ENCODE results near the gene MYL10.

MYL10 gene

GRCh38 chr7:101598986-101599771, 29.9 kb downstream of the MYL10 start:
- in situ Hi-C loops (cut with MboI; ENCODE audit: low sequenced_read_pairs) = no loop called here

- in situ Hi-C loops (cut with MboI; ENCODE audit: low sequenced_read_pairs) = no loop called here
These were observed 30.6 kb downstream of the MYL10 start for GRCh38 chr7:101598422-101598985.

DNA sequence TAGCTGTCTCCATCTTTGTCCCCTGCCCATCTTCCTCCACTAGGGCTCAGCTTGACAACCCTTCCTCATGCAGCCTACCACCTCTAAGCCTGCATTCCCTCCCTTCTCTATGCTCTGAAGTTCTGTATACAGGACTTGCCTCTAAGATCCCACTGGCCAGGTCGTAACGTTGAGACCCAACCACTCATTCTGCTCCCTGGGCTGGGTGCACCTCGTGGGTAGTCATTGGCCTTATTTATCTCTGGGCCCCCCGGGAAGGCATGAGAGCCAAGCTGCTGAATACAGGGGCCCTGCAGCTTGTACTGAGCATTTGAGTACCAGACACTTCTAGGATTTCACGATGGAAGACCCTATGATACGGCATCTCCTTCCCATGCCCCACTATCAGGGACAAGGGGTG, 31.2 kb downstream of the MYL10 start:
- in situ Hi-C loops (cut with MboI; ENCODE audit: low sequenced_read_pairs) = no loop called here

- in situ Hi-C loops (cut with MboI; ENCODE audit: low sequenced_read_pairs) = no loop called here
These were observed 32.2 kb downstream of the MYL10 start for GRCh38 chr7:101596898-101597297.

- in situ Hi-C loops (cut with MboI; ENCODE audit: low sequenced_read_pairs) = no loop called here
These were observed 33.1 kb downstream of the MYL10 start for GRCh38 chr7:101595766-101596537.

- in situ Hi-C loops (cut with MboI; ENCODE audit: low sequenced_read_pairs) = no loop called here
These were observed 33.9 kb downstream of the MYL10 start for GRCh38 chr7:101595246-101595645.

DNA sequence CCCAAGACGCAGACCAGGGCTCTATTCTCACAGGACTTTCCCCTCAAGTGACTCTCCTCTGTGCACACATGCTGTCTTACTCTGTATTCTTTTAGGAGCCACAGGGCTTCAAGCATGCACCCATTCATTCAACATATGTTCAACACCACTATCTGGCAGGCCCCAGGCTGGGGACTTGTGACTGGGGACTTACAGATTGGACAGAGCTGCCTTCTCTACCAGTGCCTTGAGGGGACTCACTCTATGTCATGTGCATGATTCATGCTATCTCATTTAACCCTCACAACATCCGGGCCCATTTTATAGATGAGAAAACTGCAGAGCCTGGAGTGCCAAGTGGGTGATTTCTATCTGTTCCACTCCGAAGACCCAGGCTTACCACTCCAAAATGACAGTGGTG, 34.3 kb downstream of the MYL10 start:
- in situ Hi-C loops (cut with MboI; ENCODE audit: low sequenced_read_pairs) = no loop called here

GRCh38 chr7:101593556-101593955, 35.5 kb downstream of the MYL10 start:
- in situ Hi-C loops (cut with MboI; ENCODE audit: low sequenced_read_pairs) = no loop called here

- in situ Hi-C loops (cut with MboI; ENCODE audit: low sequenced_read_pairs) = no loop called here
These were observed 37.6 kb downstream of the MYL10 start for GRCh38 chr7:101591504-101591903.

- in situ Hi-C loops (cut with MboI; ENCODE audit: low sequenced_read_pairs) = no loop called here
These were observed 38.2 kb downstream of the MYL10 start for GRCh38 chr7:101590663-101591435.

DNA sequence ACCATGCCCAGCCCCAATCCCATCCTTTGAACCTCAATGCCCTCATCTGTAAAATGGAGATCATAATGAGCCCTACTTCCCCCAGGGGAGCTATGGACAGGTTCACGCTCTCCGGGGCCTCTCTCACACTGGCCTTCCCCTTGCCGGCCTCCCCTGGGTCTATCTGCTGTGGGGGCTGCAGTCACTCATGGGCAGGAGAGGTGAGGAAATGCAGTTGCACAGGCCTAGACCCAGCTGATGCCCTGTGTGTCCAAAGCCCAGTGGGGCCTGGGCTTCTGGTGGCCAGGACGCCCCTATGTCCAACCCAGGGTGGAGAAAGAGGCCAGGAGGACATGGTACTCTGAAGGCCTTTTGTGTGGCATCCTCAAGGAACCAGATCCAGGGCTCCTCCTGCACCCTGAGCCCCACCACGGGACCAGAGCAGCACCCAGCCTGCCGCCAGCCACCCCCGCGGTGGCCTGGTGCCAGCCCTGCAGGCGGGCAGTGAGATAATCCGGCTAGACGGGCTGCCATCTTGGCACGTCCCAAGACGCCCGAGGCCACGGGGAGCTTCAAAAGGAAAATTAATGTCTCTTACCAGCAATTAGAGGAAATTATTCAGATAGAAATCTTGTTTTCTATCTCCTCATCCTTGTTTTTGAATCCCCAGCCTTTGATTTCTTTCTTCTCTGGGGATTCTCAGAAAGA, 39.0 kb downstream of the MYL10 start:
- in situ Hi-C loops (cut with MboI; ENCODE audit: low sequenced_read_pairs) = no loop called here

DNA sequence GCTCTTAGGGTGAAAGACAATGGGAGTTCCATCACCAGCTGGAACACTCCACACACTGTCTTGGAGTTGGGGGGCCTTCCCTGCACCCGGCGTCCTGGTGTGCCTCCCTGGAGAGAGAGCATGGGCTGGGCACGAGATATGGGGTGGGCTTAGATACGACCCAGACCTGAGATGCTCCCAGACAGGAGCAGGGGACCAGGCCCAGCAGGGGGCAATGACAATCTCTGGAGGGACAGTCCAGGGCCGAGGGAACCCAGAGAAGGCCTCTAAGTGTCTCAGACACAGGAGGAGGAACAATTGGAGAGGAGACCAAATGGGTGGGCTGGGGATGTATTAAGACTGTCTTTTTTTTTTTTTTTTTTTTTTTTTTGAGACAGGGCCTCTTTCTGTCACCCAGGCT, 40.0 kb downstream of the MYL10 start:
- in situ Hi-C loops (cut with MboI; ENCODE audit: low sequenced_read_pairs) = no loop called here

DNA sequence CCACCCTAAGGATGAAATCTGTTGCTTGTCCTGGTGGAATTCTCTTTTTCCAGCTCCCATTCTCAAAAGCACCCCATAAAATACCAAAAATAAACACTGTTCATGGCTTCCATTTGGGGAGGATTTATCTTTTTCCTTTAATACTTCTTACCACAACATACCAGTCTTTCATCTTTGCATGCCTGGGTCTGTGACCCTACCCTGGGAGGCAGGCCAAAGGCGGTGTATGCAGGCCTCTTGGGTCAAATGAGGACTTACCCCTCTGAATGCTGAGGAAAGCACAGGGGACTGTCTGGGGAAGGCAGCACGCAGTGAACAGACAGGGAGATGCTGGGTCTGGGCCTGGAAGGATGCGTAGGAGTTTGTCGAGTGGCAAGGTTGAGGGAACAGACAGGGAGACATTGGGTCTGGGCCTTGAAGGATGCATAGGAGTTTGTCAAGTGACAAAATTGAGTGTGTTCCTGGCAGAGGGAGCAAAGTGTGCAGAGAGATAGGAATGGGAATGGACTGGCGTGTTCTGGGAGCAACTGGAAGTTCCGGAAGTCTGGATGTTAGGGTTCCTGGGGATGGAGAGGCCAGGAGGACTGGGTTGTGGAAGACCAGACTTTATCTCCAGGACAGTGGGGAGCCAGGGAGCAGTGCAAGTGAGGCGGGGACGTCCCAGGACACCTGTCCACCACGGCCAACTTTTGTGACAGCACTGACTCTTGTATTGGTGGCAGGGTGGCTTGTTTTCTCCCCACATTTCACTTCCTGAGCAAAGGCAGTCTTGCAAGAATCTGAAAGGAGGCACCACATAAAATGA, 40.8 kb downstream of the MYL10 start:
- in situ Hi-C loops (cut with MboI; ENCODE audit: low sequenced_read_pairs) = no loop called here

- in situ Hi-C loops (cut with MboI; ENCODE audit: low sequenced_read_pairs) = no loop called here
These were observed 42.0 kb downstream of the MYL10 start for GRCh38 chr7:101586906-101587677.

- in situ Hi-C loops (cut with MboI; ENCODE audit: low sequenced_read_pairs) = no loop called here
These were observed 42.8 kb downstream of the MYL10 start for GRCh38 chr7:101586078-101586905.

DNA sequence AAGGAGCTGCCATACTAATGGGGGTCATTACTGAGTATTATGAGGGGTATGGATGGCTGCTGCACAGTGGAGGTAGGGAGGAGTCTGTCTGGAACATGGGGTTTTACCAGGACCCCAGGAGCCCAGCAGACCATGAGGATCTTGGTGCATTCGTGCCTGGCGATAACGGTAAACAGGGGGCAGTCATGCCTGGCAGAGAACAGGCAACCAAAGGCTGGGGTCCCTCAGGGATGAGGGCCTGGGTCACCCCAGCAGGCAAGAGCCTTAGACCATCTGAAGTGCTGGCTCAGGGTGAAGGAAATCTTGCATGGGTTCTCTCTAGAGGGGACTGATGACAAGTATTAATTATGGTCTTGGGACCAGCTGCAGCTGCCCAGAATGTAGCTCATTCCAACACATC, 46.1 kb downstream of the MYL10 start:
- in situ Hi-C loops (cut with MboI; ENCODE audit: low sequenced_read_pairs) = no loop called here

- in situ Hi-C loops (cut with MboI; ENCODE audit: low sequenced_read_pairs) = no loop called here
These were observed 47.2 kb downstream of the MYL10 start for GRCh38 chr7:101581891-101582290.

DNA sequence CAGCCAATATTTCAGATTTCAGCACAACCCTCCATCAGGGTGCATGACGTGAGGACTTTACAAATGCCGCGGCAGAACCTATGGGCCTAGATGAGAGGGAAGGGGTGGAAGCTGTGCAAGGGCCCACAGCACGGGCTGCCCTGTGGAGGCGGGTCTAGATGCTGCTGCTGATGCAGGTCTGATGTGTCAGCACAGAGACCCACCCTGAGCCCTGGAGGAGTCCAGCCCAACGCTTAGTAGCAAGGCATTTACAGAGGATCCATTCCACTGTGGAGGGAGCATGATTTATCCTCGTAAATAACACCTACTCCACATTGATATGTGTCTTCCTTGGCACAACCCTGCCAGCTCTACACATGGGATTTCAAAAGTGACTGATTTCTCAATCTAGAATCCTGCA, 48.5 kb downstream of the MYL10 start:
- in situ Hi-C loops (cut with MboI; ENCODE audit: low sequenced_read_pairs) = no loop called here

Measured in HL-60/S4 (cell line).